SJCRH30 (cell line): Measurements from ENCODE around the gene TTYH3. TPM values are rescaled to one million over a fixed set of nuclear protein-coding genes. Genes with fewer than 3 reads are reported as not detected.

Experiments used
- DNase-seq, 2 experiments: peaks; one replicate each; pipeline ENCODE4 v3.0.0-alpha.2; 2015 to 2020
- H3K27ac ChIP-seq: fragments of 250-450 bp; sonication (Bioruptor Pico); 2 replicates; pipeline ENCODE4 v1.5.1; 2020; ENCODE audit warnings: mild to moderate bottlenecking, moderate library complexity
- H3K27me3 ChIP-seq: fragments of 250-450 bp; sonication (Bioruptor Pico); 2 replicates; pipeline ENCODE4 v1.5.1; 2020; ENCODE audit warnings: mild to moderate bottlenecking, moderate library complexity
- H3K36me3 ChIP-seq: fragments of 250-450 bp; sonication (Bioruptor Pico); 2 replicates; pipeline ENCODE4 v1.5.1; 2020; ENCODE audit warnings: mild to moderate bottlenecking, moderate library complexity
- H3K4me1 ChIP-seq: fragments of 250-450 bp; sonication (Bioruptor Pico); 2 replicates; pipeline ENCODE4 v1.5.1; 2020; ENCODE audit warnings: mild to moderate bottlenecking, moderate library complexity
- H3K4me3 ChIP-seq: fragments of 250-450 bp; sonication (Bioruptor Pico); 2 replicates; pipeline ENCODE4 v1.5.1; 2020; ENCODE audit warnings: mild to moderate bottlenecking, moderate library complexity
- H3K9me3 ChIP-seq: fragments of 250-450 bp; sonication (Bioruptor Pico); replicated peaks from 2 replicates; pipeline ENCODE4 v1.5.1; 2020; ENCODE audit warnings: mild to moderate bottlenecking, moderate library complexity
- total RNA-seq: library from RNA; depleted of rRNA; stranded (reverse); fragments of >200 nt; shearing (Covaris generic); gene quantifications from 2 replicates; pipeline ENCODE4 v1.2.3, GENCODE V29; 2014

TTYH3 gene
- total RNA-seq, 1 experiment from 2014 or later: 58.8 TPM

- peaks cover 62% of the 10 kb centered on the region for H3K36me3 ChIP-seq
- no peaks in the 10 kb centered on the region for H3K27me3 ChIP-seq
- H3K4me1 ChIP-seq: no peaks in the 10 kb centered on the region
- no peak for DNase-seq
- no peak overlapping the region for H3K4me3 ChIP-seq
- H3K27ac ChIP-seq: no peak overlapping the region
- H3K9me3 ChIP-seq: no peaks in the 10 kb centered on the region
Measured at GRCh38 chr7:2651847-2652735, 20.3 kb downstream of the TTYH3 start.

GRCh38 chr7:2652736-2653060, 20.9 kb downstream of the TTYH3 start:
- Histone ChIP-seq H3K27me3 (no peaks in the 10 kb centered on the region), H3K36me3 (peaks cover 58% of the 10 kb centered on the region), H3K9me3 (no peaks in the 10 kb centered on the region), H3K4me1 (no peaks in the 10 kb centered on the region), H3K4me3 (no peak overlapping the region), H3K27ac (no peak overlapping the region)
- no peak for DNase-seq

- H3K9me3 ChIP-seq: no peaks in the 10 kb centered on the region
- no peak overlapping the region for H3K4me3 ChIP-seq
- no peaks in the 10 kb centered on the region for H3K4me1 ChIP-seq
- no peaks in the 10 kb centered on the region for H3K27me3 ChIP-seq
- H3K27ac ChIP-seq: no peak overlapping the region
- peaks cover 51% of the 10 kb centered on the region for H3K36me3 ChIP-seq
- no peak for DNase-seq
Measured at GRCh38 chr7:2654059-2654458, 22.3 kb downstream of the TTYH3 start.

- Histone ChIP-seq H3K9me3 (no peaks in the 10 kb centered on the region), H3K27me3 (no peaks in the 10 kb centered on the region), H3K36me3 (peaks cover 44% of the 10 kb centered on the region), H3K4me3 (no peak overlapping the region), H3K4me1 (no peaks in the 10 kb centered on the region), H3K27ac (no peak overlapping the region)
- DNase-seq: no peak
Measured at GRCh38 chr7:2655870-2656614, 24.3 kb downstream of the TTYH3 start.

- H3K4me3 ChIP-seq: no peak overlapping the region
- H3K27ac ChIP-seq: no peak overlapping the region
- H3K36me3 ChIP-seq: peaks cover 38% of the 10 kb centered on the region
- DNase-seq: no peak
- H3K27me3 ChIP-seq: no peaks in the 10 kb centered on the region
- no peaks in the 10 kb centered on the region for H3K9me3 ChIP-seq
- no peaks in the 10 kb centered on the region for H3K4me1 ChIP-seq
Measured at GRCh38 chr7:2657208-2657607, 25.4 kb downstream of the TTYH3 start.

DNA sequence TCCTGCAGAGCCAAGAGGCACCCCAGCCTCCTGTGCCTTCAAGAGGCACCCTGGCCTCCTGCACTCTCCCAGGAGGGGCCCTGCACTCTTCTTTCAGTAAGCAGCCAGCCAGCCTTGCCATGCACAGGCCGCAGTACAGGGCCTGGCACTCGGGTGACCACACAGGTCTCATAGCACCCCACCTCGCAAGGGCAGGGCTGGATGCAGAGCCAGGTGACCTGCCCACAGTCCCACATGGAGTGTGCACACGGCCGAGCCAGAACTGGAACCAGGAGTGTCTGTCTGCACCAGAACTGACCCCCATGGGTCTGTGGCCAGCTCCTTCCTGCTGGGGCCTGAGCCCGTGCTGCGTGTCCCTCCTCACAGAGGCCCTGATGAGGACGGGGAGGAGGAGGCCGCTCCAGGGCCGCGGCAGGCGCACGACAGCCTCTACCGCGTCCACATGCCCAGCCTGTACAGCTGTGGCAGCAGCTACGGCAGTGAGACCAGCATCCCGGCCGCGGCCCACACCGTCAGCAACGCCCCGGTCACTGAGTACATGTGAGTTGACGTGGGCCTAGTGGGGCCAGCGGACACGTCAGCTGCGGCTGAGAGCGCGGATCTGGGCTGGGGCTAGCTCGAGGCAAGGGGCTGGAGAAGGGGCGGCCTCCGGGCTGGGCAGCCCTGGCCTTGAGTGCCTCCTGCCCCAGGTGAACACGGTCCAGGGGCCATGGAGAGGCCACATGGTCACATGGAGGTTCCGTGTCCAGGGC, 26.3 kb downstream of the TTYH3 start:
- no peak overlapping the region for H3K27ac ChIP-seq
- peaks cover 33% of the 10 kb centered on the region for H3K36me3 ChIP-seq
- no peaks in the 10 kb centered on the region for H3K27me3 ChIP-seq
- H3K4me3 ChIP-seq: no peak overlapping the region
- no peak for DNase-seq
- no peaks in the 10 kb centered on the region for H3K9me3 ChIP-seq
- no peaks in the 10 kb centered on the region for H3K4me1 ChIP-seq

GRCh38 chr7:2658941-2659340, 27.2 kb downstream of the TTYH3 start:
- no peaks in the 10 kb centered on the region for H3K27me3 ChIP-seq
- H3K27ac ChIP-seq: no peak overlapping the region
- peaks cover 24% of the 10 kb centered on the region for H3K36me3 ChIP-seq
- DNase-seq: no peak
- H3K9me3 ChIP-seq: no peaks in the 10 kb centered on the region
- no peak overlapping the region for H3K4me3 ChIP-seq
- no peaks in the 10 kb centered on the region for H3K4me1 ChIP-seq

GRCh38 chr7:2659556-2660358, 28.0 kb downstream of the TTYH3 start:
- Histone ChIP-seq H3K36me3 (peaks cover 22% of the 10 kb centered on the region), H3K9me3 (no peaks in the 10 kb centered on the region), H3K4me1 (no peaks in the 10 kb centered on the region), H3K27me3 (no peaks in the 10 kb centered on the region), H3K27ac (no peak overlapping the region), H3K4me3 (no peak overlapping the region)
- no peak for DNase-seq

GRCh38 chr7:2660359-2661095, 28.7 kb downstream of the TTYH3 start:
- H3K36me3 ChIP-seq: peaks cover 15% of the 10 kb centered on the region
- no peak for DNase-seq

GRCh38 chr7:2661096-2661449, 29.3 kb downstream of the TTYH3 start:
- Histone ChIP-seq H3K27ac (no peak overlapping the region), H3K36me3 (peaks cover 11% of the 10 kb centered on the region), H3K27me3 (no peaks in the 10 kb centered on the region), H3K4me3 (no peak overlapping the region), H3K9me3 (no peaks in the 10 kb centered on the region), H3K4me1 (no peaks in the 10 kb centered on the region)
- no peak for DNase-seq

More at GRCh38 chr7:2660359-2661095, 28.7 kb downstream of the TTYH3 start:
- Histone ChIP-seq H3K27ac (no peak overlapping the region), H3K27me3 (no peaks in the 10 kb centered on the region), H3K9me3 (no peaks in the 10 kb centered on the region), H3K4me3 (no peak overlapping the region), H3K4me1 (no peaks in the 10 kb centered on the region)

DNA sequence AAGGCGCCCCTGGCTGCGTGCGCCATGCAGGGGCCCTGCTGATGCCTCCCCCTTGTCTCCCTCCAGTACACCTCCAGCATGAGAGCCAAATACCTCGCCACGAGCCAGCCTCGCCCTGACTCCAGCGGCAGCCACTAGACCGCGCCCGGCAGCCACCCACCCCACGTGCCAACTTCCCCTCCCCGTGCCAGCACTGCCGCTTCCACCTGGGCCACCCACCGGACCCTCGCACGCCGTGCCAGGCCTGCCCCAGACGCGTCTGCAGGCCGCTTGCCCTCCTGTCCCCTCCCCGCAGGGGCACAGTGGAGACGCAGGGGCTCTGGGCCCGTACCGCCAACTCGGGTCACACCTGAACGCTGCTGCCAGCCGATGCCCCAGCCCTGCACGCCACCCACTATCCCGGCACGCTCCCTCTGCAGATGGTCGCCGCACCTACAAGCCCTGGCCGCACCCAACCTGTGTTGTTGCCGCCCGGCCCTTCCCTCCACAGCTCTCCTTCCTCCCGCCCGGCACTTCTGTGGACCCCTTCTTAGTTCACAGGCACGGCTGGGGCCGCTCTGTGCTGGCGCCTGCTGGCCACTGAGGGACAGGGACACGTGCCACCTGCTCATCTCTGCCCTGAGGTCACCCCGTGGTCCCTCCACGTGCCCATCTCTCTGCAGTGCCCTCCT, 30.0 kb downstream of the TTYH3 start:
- Histone ChIP-seq H3K27me3 (no peaks in the 10 kb centered on the region), H3K4me1 (no peaks in the 10 kb centered on the region), H3K27ac (no peak overlapping the region), H3K36me3 (peaks cover 8% of the 10 kb centered on the region), H3K4me3 (no peak overlapping the region), H3K9me3 (no peaks in the 10 kb centered on the region)
- DNase-seq: no peak

DNA sequence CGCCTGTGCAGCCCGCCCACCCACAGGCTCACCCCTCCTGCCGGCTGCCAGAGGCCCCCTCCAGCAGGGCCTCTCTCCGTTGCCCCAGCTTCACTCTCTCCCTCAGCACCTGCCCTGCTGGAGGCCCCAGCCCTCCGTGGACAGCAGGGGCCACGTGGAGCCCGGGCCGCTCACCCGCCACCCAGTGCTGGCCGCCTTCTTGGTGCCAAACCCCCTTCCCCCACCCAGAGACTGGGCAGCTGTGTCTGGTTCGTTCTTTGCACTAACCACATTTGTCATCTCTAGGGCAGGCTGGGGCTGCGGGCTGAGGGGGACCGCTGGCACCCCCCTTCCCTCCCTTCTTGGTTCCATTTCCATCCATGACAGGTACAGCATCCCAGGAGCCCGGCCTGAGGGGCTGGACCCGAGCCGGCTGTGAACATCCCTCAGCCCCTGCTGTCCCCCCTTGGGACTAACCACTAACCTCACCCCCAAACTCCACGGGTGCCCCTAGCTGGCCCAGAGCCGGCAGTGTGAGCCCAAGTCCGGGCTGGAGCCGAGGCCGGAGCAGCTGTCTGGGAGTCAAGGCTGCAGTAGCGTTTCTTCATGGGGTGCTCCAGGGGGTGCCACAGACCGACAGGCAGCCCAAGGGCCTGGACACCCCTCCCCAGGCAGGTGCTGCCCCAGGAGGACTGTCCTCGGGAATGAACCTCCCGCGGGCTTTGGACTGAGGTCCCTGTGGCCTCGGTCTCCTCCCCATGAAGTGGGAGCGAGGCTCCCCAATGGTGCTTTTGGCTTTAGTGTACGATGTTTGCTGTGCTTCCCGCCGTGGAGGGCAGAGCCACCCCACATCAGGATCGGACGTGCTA, 30.7 kb downstream of the TTYH3 start:
- Histone ChIP-seq H3K4me1 (no peaks in the 10 kb centered on the region), H3K9me3 (no peaks in the 10 kb centered on the region), H3K4me3 (no peak overlapping the region), H3K36me3 (peaks cover 3% of the 10 kb centered on the region; the same call in 1 of the 2 replicates), H3K27ac (no peak overlapping the region), H3K27me3 (no peaks in the 10 kb centered on the region)
- no peak for DNase-seq
